Activated T-cell treated with anti-CD3 and anti-CD28 coated beads, Interleukin-2, amount 50 U/mL, for 24 hours (primary cell): ENCODE measurements around the gene ZNF616.

Experiments used
- DNase-seq: peaks from one replicate; pipeline ENCODE4 v3.0.0-alpha.2; 2020
- H3K27ac Mint-ChIP-seq: 2 replicates; pipeline ENCODE4 v1.8.0; 2020; ENCODE audit warnings: mild to moderate bottlenecking, mixed read lengths
- H3K27me3 Mint-ChIP-seq: 2 replicates; pipeline ENCODE4 v1.8.0; 2020; ENCODE audit warnings: mixed read lengths
- H3K36me3 Mint-ChIP-seq: 2 replicates; pipeline ENCODE4 v1.8.0; 2020; ENCODE audit warnings: low read depth, mixed read lengths
- H3K4me1 Mint-ChIP-seq: 2 replicates; pipeline ENCODE4 v1.8.0; 2020; ENCODE audit warnings: low read depth, mixed read lengths
- H3K4me3 Mint-ChIP-seq: 2 replicates; pipeline ENCODE4 v1.8.0; 2020; ENCODE audit warnings: mild to moderate bottlenecking, moderate library complexity, mixed read lengths
- H3K9me3 Mint-ChIP-seq: 2 replicates; pipeline ENCODE4 v1.8.0; 2020; ENCODE audit warnings: mixed read lengths

The ZNF616 gene

DNA sequence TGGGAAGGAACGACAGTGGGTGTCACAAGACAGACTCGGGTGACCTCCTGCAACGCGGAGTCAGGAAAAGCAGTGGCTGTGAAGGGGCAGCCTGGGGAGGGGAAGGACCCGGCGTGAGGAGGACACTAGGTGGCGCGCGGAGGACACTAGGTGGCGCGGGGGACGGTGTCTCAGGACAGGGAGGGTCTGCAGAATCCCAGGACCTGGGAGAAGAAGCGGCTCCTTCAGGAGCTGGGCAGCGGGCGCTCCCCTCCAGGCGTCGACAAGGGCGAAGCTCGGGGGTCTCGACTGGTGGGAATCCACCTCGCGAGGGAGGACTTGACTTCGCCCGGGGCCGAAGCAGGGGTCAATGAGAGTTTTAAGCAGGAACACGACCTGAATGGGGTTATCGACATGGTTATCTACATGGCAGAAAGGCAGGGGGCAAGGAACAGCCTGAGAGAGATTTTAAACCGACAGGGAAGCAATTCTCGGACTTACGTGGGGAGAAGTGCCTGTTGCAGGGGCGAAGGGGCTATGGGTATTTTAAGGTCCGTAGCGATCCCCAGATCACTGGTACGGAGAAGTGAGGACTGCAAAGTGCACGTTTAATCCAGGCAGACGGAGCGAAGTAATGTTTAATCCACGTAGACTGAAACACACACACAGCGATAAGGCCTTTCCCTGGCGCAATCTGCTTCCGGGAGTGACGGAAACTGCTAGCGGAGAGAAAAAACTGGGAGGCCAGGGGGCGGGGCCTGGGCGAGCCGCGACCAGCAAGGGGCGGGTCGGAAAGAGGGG, at the start of gene ZNF616:
Gene ZNF616, minus strand, starts transcription at position 687 of the 780 bp plus-strand sequence. CDS start 9,426 bp downstream, outside the sequence.
- Mint-ChIP-seq H3K4me1 (peaks cover 38% of the 10 kb centered on the region), H3K36me3 (peaks cover 61% of the 10 kb centered on the region), H3K9me3 (peaks cover 45% of the 10 kb centered on the region), H3K27me3 (no peaks in the 10 kb centered on the region), H3K4me3 (peak within 1 kb of the TSS; percentile 95), H3K27ac (peak within 1 kb of the TSS; percentile 95)
- DNase-seq: peak; percentile 98

DNA sequence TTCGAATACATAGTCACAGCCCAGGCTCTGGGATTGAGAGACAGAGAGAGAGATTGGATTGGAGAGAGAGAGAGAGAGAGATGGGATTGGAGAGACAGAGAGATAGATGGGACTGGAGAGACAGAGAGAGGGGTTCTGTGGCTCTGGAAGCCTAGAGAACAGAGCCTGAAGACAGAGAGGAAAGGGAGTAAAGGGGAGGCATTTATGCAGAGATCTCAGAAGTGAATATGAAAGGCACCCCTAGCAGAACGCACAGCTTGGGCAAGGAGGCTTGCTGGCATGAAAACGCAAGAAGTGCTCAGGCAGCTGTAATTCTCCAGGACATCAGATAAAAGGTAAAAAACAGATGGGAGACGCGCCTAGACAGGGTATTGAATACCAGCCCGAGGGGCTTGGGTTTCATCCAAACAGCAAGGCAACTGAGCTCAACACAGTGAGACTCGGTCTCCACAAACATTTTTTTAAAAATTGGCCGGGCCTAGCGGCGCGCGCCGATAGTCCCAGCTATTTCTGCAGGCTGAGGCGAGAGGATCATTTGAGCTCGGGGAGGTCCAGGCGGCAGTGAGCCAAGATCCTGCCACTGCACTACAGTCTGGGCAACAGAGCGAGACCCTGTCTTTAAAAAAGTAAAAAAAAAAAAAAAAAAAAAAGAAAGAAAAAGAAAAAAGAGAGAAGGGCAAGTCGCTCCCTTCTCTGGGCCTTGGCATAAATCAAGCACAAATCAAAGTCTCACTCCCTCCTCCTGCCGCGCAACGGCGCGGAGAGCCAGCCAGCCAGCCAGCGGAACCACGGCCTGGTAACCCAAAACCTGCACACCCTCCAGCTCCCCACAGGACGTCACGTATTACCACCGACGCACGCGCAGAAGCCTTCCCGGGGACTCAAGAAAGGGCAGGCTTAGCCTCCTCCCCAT, 49.3 kb upstream of the ZNF616 start:
- peak overlapping the region; percentile 97 for H3K4me3 Mint-ChIP-seq
- peak; percentile 95 for DNase-seq
- peaks cover 35% of the 10 kb centered on the region for H3K4me1 Mint-ChIP-seq
- H3K36me3 Mint-ChIP-seq: peaks cover 42% of the 10 kb centered on the region
- H3K27me3 Mint-ChIP-seq: no peaks in the 10 kb centered on the region
- peak overlapping the region; percentile 100 for H3K27ac Mint-ChIP-seq
- H3K9me3 Mint-ChIP-seq: no peaks in the 10 kb centered on the region

DNA sequence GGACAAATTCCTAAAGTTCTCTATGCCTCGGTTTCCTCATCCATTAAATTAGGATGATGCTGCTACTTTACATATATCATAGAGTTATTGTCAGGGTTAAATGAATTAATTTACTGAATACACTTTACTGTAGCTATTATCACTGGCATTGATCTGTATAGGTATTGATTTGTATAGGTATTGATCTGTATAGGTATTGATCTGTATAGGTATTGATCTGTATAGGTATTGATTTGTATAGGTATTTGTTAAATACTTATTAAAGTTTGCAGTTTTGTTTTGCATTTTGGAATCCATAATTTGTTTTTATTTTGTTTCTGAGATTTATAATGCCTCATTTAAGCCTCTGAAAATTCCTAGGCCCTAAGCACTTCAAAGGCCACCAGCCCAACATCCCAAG, 47.7 kb upstream of the ZNF616 start:
- no peak overlapping the region for H3K27ac Mint-ChIP-seq

DNA sequence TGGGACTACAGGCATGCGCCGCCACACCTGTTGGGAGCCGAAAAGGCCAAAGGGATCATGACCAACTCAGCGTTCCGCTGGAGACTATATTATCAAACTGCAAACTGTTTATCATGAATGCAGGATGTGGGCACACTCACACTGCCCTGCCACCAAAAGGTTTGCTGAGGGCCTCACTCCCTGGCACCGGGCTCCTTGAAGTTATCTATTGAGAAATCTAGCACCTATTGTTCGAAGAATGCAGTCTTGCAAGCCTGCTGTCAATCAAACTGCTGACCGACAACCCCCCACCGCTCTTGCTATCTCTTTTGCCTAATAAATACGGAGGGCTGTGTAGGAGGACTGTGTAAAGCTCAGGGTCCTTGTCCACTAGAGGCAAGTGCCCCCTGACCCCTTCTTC, 36.8 kb upstream of the ZNF616 start:
- Mint-ChIP-seq H3K9me3 (peaks cover 6% of the 10 kb centered on the region), H3K27ac (no peak overlapping the region), H3K4me3 (no peak overlapping the region)

More for the DNA sequence above, 47.7 kb upstream of the ZNF616 start:
- DNase-seq: no peak
- H3K27me3 Mint-ChIP-seq: no peaks in the 10 kb centered on the region
- no peak overlapping the region for H3K4me3 Mint-ChIP-seq
- peaks cover 22% of the 10 kb centered on the region for H3K4me1 Mint-ChIP-seq
- H3K36me3 Mint-ChIP-seq: peaks cover 25% of the 10 kb centered on the region
- no peaks in the 10 kb centered on the region for H3K9me3 Mint-ChIP-seq

DNA sequence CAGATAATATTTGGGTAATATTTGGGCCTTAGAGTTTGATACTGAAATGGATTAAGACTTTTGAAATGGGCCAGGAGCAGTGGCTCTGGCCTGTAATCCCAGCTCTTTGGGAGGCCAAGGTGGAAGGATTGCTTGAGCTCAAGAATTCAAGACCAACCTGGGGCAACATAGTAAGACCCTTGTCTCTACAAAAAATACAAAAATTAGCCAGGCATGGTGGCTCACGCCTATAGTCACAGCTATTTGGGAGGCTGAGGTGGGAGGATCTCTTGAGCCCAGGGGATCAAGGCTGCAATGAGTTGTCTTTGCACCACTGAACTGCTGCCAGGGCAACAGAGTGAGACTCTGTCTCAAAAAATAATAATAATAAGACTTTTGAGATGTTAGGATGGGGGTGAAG, 32.6 kb upstream of the ZNF616 start:
- H3K27me3 Mint-ChIP-seq: no peaks in the 10 kb centered on the region
- peak overlapping the region; percentile 92 for H3K4me3 Mint-ChIP-seq
- H3K27ac Mint-ChIP-seq: no peak overlapping the region
- H3K36me3 Mint-ChIP-seq: peaks cover 48% of the 10 kb centered on the region
- DNase-seq: no peak
- H3K9me3 Mint-ChIP-seq: peaks cover 11% of the 10 kb centered on the region
- peaks cover 28% of the 10 kb centered on the region for H3K4me1 Mint-ChIP-seq

More for the DNA sequence above, 36.8 kb upstream of the ZNF616 start:
- H3K27me3 Mint-ChIP-seq: no peaks in the 10 kb centered on the region
- no peak for DNase-seq
- H3K36me3 Mint-ChIP-seq: peaks cover 7% of the 10 kb centered on the region
- H3K4me1 Mint-ChIP-seq: peaks cover 7% of the 10 kb centered on the region

DNA sequence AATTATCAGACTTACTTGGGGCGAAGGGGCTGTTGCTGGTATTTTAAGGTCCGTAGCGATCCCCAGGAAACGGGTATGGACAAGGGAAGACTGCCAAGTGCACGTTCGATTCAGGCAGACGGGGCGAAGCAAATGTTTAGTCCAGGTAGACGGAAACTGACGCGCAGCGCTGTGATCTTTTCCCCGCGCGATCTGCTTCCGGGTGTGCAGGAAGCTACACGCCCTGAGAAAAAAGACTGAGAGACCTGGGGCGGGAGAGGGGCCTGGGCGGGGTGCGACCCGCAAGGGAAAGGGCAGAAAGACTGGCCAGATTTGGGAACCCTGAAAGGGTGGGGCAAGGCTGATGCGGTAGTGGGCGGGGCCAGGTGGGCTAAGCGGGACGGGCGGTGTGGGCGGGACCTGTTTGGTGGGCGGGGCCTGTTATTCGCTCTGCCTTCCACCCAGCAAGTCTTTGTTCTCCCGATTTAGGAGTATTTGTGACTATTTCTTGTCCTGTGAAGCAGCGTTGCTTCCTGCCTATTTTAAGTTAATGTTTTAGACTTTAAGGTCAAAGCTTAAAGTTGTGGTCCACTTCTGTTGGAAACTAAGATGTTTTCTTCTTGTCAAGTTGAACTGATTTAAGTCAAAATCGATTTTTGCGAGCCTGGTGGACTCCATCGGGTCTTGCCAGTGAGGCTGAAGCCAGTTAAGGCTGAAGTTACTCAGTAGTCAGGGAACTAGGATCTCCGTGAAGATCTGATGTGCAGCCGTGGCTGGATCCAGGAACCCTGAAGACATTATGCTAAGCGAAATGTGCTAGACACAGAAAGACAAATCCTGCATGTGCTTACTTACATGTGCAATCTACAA, 31.8 kb upstream of the ZNF616 start, which contains the start of gene ZNF836:
Gene ZNF836, minus strand, starts transcription at position 301 of the 849 bp plus-strand sequence. CDS start 3,549 bp downstream, outside the sequence.
- peaks cover 11% of the 10 kb centered on the region for H3K9me3 Mint-ChIP-seq
- H3K27ac Mint-ChIP-seq: peak within 1 kb of the TSS; percentile 91
- H3K4me3 Mint-ChIP-seq: peak within 1 kb of the TSS; percentile 92
- H3K27me3 Mint-ChIP-seq: no peaks in the 10 kb centered on the region
- peaks cover 28% of the 10 kb centered on the region for H3K4me1 Mint-ChIP-seq
- peak; percentile 91 for DNase-seq
- peaks cover 54% of the 10 kb centered on the region for H3K36me3 Mint-ChIP-seq

DNA sequence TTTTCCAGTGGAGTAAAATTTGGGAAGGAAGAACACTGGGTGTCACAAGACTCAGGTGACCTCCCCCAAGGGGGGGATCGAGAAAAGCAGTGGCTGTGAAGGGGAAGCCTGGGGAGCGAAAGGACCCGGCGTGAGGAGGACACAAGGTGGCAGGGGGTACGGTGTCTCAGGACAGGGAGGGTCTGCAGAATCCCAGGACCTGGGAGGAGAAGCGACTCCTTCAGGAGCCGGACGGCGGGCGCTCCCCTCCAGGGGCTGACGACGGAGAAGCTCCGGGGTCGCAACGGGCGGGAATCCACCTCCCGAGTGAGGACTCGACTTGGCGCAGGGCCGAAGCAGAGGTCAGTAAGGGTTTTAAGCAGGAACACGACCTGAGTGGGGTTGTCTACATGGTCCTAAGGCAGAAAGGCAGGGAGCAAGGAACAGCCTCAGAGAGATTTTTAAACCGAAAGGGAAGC, 31.2 kb upstream of the ZNF616 start:
- peaks cover 28% of the 10 kb centered on the region for H3K4me1 Mint-ChIP-seq
- no peaks in the 10 kb centered on the region for H3K27me3 Mint-ChIP-seq
- H3K27ac Mint-ChIP-seq: peak overlapping the region; percentile 91
- peak overlapping the region; percentile 92 for H3K4me3 Mint-ChIP-seq
- H3K36me3 Mint-ChIP-seq: peaks cover 60% of the 10 kb centered on the region
- H3K9me3 Mint-ChIP-seq: peaks cover 11% of the 10 kb centered on the region
- DNase-seq: no peak

DNA sequence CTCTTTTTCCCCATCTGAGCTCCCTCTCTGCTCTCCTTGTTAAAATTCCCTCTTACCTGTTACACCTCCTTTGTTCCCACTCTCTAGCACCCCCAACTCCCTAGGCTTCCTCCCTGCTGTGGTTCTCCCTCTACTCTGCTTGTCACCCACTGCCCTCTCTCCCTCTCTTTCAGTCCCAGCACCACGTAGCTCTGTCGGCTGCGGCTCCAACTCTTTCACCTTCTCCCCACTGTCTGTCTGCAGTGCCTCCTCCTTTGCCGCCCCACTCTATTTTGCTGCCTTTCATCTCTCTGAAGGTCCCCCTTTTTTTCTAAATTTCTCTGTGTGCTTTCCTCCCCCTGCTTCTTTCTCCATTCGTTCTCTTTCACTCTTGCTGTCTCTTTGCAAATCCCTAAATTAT, 30.6 kb upstream of the ZNF616 start:
- Mint-ChIP-seq H3K27ac (peak overlapping the region; percentile 91), H3K9me3 (peaks cover 14% of the 10 kb centered on the region), H3K4me3 (peak overlapping the region; percentile 92), H3K4me1 (peaks cover 28% of the 10 kb centered on the region), H3K36me3 (peaks cover 66% of the 10 kb centered on the region), H3K27me3 (no peaks in the 10 kb centered on the region)
- no peak for DNase-seq

DNA sequence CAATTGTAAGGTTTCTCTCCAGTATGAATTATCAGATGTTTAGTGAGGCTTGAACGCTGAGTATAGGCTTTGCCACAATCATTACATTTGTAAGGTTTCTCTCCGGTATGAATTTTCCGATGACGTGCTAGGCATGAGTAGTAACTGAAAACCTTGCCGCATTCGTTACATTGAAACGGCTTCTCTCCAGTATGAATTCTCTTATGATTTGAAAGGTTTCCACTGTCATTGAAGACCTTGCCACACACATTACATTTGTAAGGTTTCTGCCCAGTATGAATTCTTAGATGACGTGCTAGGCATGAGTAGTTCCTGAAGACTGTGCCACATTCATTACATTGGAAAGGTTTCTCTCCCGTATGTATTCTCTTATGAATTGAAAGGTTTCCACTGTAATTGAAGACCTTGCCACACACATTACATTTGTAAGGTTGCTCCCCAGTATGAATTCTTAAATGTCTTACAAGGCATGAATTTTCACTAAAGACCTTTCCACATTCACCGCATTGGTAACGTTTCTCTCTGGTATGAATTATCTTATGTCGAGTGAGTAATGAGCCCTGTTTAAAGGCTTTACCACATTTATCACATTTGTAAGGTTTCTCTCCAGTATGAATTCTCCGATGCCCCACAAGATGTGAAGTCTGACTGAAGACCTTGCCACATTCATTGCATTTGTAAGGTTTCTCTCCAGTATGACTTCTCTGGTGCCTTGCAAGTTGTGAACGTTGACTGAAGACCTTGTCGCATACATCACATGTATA, 16.0 kb upstream of the ZNF616 start:
- Mint-ChIP-seq H3K27me3 (no peaks in the 10 kb centered on the region), H3K27ac (no peak overlapping the region), H3K4me3 (no peak overlapping the region), H3K9me3 (peaks cover 69% of the 10 kb centered on the region), H3K36me3 (peaks cover 95% of the 10 kb centered on the region), H3K4me1 (no peaks in the 10 kb centered on the region)
- no peak for DNase-seq

DNA sequence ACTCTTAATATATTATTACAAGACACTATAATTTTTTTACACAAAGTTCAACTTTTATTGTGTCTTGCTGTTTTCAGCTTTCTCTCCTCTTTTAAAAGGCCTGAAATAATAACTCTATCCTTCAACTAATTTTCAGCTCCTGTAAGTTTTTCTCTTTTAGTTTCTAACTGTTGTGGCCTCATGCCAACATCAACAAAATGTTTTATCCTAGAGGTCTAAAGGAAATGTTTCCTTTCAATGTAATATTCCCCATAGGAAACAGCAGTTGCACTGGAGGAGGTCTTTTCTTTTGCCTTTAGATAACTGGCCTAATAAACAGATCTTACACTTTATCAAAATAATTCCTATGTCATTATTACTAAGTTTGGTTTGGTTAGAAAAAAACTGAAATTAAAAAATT, 8.5 kb upstream of the ZNF616 start:
- peaks cover 49% of the 10 kb centered on the region for H3K9me3 Mint-ChIP-seq
- H3K4me1 Mint-ChIP-seq: no peaks in the 10 kb centered on the region
- no peak overlapping the region for H3K27ac Mint-ChIP-seq
- DNase-seq: no peak
- H3K27me3 Mint-ChIP-seq: no peaks in the 10 kb centered on the region
- no peak overlapping the region for H3K4me3 Mint-ChIP-seq
- peaks cover 59% of the 10 kb centered on the region for H3K36me3 Mint-ChIP-seq

DNA sequence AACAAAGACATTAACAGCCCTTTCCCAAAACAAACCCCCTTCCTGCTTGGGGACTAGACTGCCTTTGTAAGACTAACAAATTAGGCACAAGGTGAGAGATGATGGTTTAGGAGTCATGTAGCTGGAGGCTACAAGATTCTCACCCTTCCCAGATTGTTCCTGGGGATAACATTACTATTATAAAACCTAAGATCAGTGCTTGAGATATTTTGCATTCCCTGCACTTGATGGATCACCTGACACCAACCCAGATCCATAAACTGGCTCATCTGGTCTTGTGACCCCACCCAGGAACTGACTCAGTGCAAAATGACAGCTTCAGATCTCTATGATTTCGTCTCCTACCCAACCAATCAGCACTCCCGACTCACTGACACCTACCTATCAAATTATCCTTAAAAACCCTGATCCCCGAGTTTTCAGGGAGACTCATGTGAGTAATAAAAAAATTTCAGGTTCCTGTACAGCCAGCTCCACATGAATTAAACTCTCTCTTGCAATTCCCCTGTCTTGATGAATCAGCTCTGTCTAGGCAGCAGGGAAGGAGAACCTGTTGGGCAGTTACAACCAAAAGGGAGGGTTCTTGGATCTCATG, 2.4 kb upstream of the ZNF616 start:
- Mint-ChIP-seq H3K4me1 (peaks cover 30% of the 10 kb centered on the region), H3K27ac (no peak overlapping the region), H3K4me3 (no peak overlapping the region), H3K27me3 (no peaks in the 10 kb centered on the region), H3K9me3 (peaks cover 48% of the 10 kb centered on the region), H3K36me3 (peaks cover 49% of the 10 kb centered on the region)
- DNase-seq: no peak

DNA sequence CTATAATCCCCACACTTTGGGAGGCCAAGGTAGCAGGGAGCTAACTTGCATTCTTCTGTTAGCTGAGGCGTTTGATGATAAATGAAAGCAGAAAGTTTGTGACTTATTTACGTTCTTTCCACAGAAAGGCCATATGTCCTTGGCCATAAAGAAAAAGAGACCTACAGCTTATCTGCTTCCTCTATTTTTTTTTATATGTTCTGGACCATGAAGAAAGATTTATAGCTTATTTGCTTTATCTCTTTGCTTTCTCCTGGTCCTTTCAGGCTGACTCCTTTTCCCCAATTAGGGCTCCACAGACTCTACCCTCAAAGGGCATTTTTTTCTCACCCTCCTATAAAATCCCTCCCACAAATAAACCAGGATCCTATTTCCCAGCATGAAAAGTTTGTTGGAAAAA, 1.5 kb upstream of the ZNF616 start:
- DNase-seq: no peak
- peaks cover 46% of the 10 kb centered on the region for H3K9me3 Mint-ChIP-seq
- no peak overlapping the region for H3K27ac Mint-ChIP-seq
- H3K27me3 Mint-ChIP-seq: no peaks in the 10 kb centered on the region
- H3K36me3 Mint-ChIP-seq: peaks cover 49% of the 10 kb centered on the region
- no peak overlapping the region for H3K4me3 Mint-ChIP-seq
- H3K4me1 Mint-ChIP-seq: peaks cover 35% of the 10 kb centered on the region
